ENCODE data around the gene CRMP1.

- TF ChIP-seq POLR2A (IDR thresholded peaks at IDR 0.05) (no peak), CTCF (IDR thresholded peaks at IDR 0.05) (no peak)
Observed at GRCh38 chr4:5783486-5783885, 109.4 kb downstream of the CRMP1 start.
